RWPE2 (cell line): Measurements from ENCODE around the gene CD300LB.

ENCODE experiments used
- ATAC-seq: fragments of 200-7000 bp; cut with Tn5 transposase; 3 replicates; pipeline ENCODE4 v1.9.1; 2021; ENCODE audit warnings: low read depth
- DNase-seq: peaks from one replicate; pipeline ENCODE4 v3.0.0-alpha.2; 2020; ENCODE audit warnings: low spot score
- H3K27ac ChIP-seq: fragments of 450-650 bp; 2 replicates; pipeline ENCODE4 v1.5.1; 2017; ENCODE audit warnings: mild to moderate bottlenecking; ENCODE audit not compliant: poor library complexity, severe bottlenecking
- H3K27me3 ChIP-seq: fragments of 250-450 bp; sonication (Bioruptor Pico); 2 replicates; pipeline ENCODE4 v1.5.1; 2021; ENCODE audit warnings: mild to moderate bottlenecking, moderate library complexity; ENCODE audit not compliant: insufficient read depth, poor library complexity, severe bottlenecking
- H3K36me3 ChIP-seq: fragments of 250-450 bp; sonication (Bioruptor Pico); 2 replicates; pipeline ENCODE4 v1.5.1; 2020; ENCODE audit warnings: low read depth, mild to moderate bottlenecking, moderate library complexity
- H3K4me1 ChIP-seq: fragments of 250-450 bp; sonication (Bioruptor Pico); 2 replicates; pipeline ENCODE4 v1.5.1; 2021; ENCODE audit warnings: mild to moderate bottlenecking, moderate library complexity; ENCODE audit not compliant: insufficient read depth, poor library complexity, severe bottlenecking
- H3K4me3 ChIP-seq: fragments of 250-450 bp; sonication (Bioruptor Pico); 2 replicates; pipeline ENCODE4 v1.5.1; 2021; ENCODE audit warnings: mild to moderate bottlenecking, moderate library complexity; ENCODE audit not compliant: severe bottlenecking
- H3K9me3 ChIP-seq: fragments of 250-450 bp; sonication (Bioruptor Pico); 2 replicates; pipeline ENCODE4 v1.5.1; 2021; ENCODE audit warnings: mild to moderate bottlenecking, moderate library complexity; ENCODE audit not compliant: severe bottlenecking
- TF ChIP-seq, protein P1 (sequence below): fragments of 450-650 bp; IDR thresholded peaks from one replicate; pipeline ENCODE4 v1.5.1; 2017; ENCODE audit warnings: mild to moderate bottlenecking, moderate library complexity; ENCODE audit not compliant: poor library complexity, severe bottlenecking

CD300LB gene

DNA sequence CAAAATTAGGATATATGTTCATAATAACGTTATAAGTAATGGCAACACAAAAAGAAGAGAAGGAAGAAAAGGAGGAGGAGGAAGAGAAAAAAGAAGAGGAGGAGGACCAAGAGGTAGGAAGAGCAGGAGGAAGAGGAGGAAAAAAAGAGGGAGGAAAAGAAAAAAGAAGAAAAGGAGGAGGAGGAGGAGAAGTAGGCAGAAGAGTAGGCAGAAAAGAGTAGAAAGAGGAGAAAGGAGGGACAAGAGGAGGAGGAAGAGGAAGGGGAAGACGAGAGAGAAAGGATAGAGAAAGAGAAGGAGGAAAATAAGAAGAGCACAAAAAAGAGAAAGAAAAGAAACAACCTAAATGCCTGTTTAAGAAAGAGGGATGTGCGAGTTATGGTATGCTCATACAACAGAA, 5.6 kb upstream of the CD300LB start:
- ATAC-seq (no peak), DNase-seq (no peak)
- H3K27me3 ChIP-seq = peaks cover 22% of the 10 kb centered on the region
- TF ChIP-seq, protein P1, sequence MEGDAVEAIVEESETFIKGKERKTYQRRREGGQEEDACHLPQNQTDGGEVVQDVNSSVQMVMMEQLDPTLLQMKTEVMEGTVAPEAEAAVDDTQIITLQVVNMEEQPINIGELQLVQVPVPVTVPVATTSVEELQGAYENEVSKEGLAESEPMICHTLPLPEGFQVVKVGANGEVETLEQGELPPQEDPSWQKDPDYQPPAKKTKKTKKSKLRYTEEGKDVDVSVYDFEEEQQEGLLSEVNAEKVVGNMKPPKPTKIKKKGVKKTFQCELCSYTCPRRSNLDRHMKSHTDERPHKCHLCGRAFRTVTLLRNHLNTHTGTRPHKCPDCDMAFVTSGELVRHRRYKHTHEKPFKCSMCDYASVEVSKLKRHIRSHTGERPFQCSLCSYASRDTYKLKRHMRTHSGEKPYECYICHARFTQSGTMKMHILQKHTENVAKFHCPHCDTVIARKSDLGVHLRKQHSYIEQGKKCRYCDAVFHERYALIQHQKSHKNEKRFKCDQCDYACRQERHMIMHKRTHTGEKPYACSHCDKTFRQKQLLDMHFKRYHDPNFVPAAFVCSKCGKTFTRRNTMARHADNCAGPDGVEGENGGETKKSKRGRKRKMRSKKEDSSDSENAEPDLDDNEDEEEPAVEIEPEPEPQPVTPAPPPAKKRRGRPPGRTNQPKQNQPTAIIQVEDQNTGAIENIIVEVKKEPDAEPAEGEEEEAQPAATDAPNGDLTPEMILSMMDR = no peak
- no peaks in the 10 kb centered on the region for H3K9me3 ChIP-seq
- H3K27ac ChIP-seq = no peak overlapping the region
- no peaks in the 10 kb centered on the region for H3K36me3 ChIP-seq
- no peaks in the 10 kb centered on the region for H3K4me1 ChIP-seq
- H3K4me3 ChIP-seq = no peak overlapping the region

GRCh38 chr17:74532115-74532514, 840 bp upstream of the CD300LB start:
- Histone ChIP-seq H3K9me3 (no peaks in the 10 kb centered on the region), H3K27ac (no peak overlapping the region), H3K36me3 (no peaks in the 10 kb centered on the region), H3K4me3 (no peak overlapping the region), H3K4me1 (no peaks in the 10 kb centered on the region), H3K27me3 (peaks cover 26% of the 10 kb centered on the region)
- DNase-seq = peak; percentile 9
- no peak for ATAC-seq
- TF ChIP-seq, protein P1 = no peak

DNA sequence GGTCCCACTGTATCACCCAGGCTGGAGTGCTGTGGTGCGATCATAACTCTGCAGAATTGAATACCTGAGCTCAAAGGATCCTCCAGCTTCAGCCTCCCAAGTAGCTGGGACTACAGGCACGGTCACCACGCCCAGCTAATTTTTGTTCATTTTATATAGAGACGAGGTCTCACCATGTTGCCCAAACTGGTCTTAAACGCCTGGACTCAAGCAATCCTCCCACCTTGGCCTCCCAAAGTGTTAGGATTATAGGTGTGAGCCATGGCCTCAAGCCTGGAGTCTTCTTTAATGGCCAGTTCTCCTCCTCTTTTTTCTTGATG, 484 bp downstream of the CD300LB start:
- Histone ChIP-seq H3K4me3 (no peak overlapping the region), H3K9me3 (no peaks in the 10 kb centered on the region), H3K4me1 (no peaks in the 10 kb centered on the region), H3K27ac (no peak overlapping the region), H3K36me3 (no peaks in the 10 kb centered on the region), H3K27me3 (peaks cover 19% of the 10 kb centered on the region)
- ATAC-seq (no peak), DNase-seq (no peak)
- TF ChIP-seq, protein P1 = no peak

DNA sequence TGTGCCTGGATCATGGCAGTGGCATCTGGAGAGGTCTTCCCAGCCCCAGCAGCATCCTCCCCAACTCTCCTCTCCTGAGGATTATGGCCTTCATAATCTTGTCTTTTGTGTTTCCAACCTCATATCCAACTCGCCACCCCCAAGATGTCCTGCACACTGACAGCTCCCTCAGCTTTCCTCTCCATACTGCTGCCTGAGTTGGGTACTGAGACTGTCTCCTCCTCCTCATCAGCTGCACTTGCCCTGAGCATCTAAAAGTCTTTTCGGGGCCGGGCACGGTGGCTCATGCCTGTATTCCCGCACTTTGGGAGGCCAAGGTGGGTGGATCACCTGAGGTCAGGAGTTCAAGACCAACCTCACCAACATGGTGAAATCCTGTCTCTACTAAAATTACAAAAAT, 2.0 kb downstream of the CD300LB start:
- Histone ChIP-seq H3K27me3 (peaks cover 11% of the 10 kb centered on the region), H3K27ac (no peak overlapping the region), H3K4me3 (no peak overlapping the region), H3K4me1 (no peaks in the 10 kb centered on the region), H3K36me3 (no peaks in the 10 kb centered on the region), H3K9me3 (no peaks in the 10 kb centered on the region)
- ATAC-seq = no peak
- TF ChIP-seq, protein P1 = no peak
- peak; percentile 33 for DNase-seq

- H3K27me3 ChIP-seq = peaks cover 11% of the 10 kb centered on the region
- TF ChIP-seq, protein P1 = no peak
- H3K27ac ChIP-seq = no peak overlapping the region
- H3K36me3 ChIP-seq = no peaks in the 10 kb centered on the region
- ATAC-seq (no peak), DNase-seq (no peak)
- no peaks in the 10 kb centered on the region for H3K9me3 ChIP-seq
- H3K4me3 ChIP-seq = no peak overlapping the region
- H3K4me1 ChIP-seq = no peaks in the 10 kb centered on the region
These were observed 2.6 kb downstream of the CD300LB start for GRCh38 chr17:74528491-74529199.
